Prostate gland (tissue), 2 donors: ENCODE results near the gene DCHS2. TPM values are rescaled to one million over a fixed set of nuclear protein-coding genes. Genes with fewer than 3 reads are reported as not detected.

Experiments
- DNase-seq: peaks from one replicate; pipeline ENCODE4 v3.0.0-alpha.2; 2019; ENCODE audit warnings: low spot score
- H3K27ac ChIP-seq, 2 donors: fragments of 200-600 bp; sonication (generic); 2 replicates each; pipeline ENCODE4 v1.5.1; 2017 to 2019
- H3K27me3 ChIP-seq: fragments of 200-600 bp; sonication (generic); replicated peaks from 2 replicates; pipeline ENCODE4 v1.5.1; 2019; ENCODE audit not compliant: insufficient read depth
- H3K36me3 ChIP-seq, 2 donors: fragments of 200-600 bp; sonication (generic); 1 replicate in 1 of 2; 2 replicates in 1 of 2; pipeline versions ENCODE4 v1.5.1 to v1.8.1; 2017 to 2019
- H3K4me1 ChIP-seq: fragments of 200-600 bp; sonication (generic); replicated peaks from 2 replicates; pipeline ENCODE4 v1.5.1; 2019
- H3K4me3 ChIP-seq, 2 donors: fragments of 200-600 bp; sonication (generic); 2 replicates each; pipeline ENCODE4 v1.5.1; 2017 to 2019
- H3K9me3 ChIP-seq: fragments of 200-600 bp; sonication (generic); 2 replicates; pipeline ENCODE4 v1.5.1; 2017
- POLR2A ChIP-seq: fragments of 450-650 bp; IDR thresholded peaks from one replicate; pipeline ENCODE4 v1.6.1; 2016; ENCODE audit warnings: antibody characterized with exemption, mild to moderate bottlenecking
- POLR2AphosphoS5 ChIP-seq: sonication (generic); formaldehyde crosslinking; IDR thresholded peaks from one replicate; pipeline ENCODE4 v1.6.1; 2017; ENCODE audit warnings: antibody characterized with exemption
- WGBS: methylation state at CpG from one replicate; pipeline ENCODE4 v1.1.5; 2018; 5-methylcytosine and 5-hydroxymethylcytosine counted together
- intact Hi-C: fragments of 100-400 bp; cut with DNase I; formaldehyde crosslinking; loops from one replicate; pipeline ENCODE4 v1.14.2; 2022
- total RNA-seq, 2 donors: library from RNA; depleted of rRNA; stranded (reverse); fragments of >200 nt; gene quantifications; one replicate each; pipeline ENCODE4 v1.1.0, GENCODE V29; 2016
- TF ChIP-seq, protein P1 (sequence below), 4 experiments: fragments of 200-600 bp in 2 of 4; fragments of 450-650 bp in 2 of 4; sonication (generic) in 2 of 4; IDR thresholded peaks; 1 replicate in 3 of 4; 2 replicates in 1 of 4; pipeline ENCODE4 v1.5.1; 2016 to 2019; ENCODE audit warnings: antibody characterized with exemption in 4 of 4, mild to moderate bottlenecking in 2 of 4, moderate library complexity in 2 of 4

DCHS2 gene
- total RNA-seq, 2 donors from 2014 or later, result 1.8 to 2.2 TPM

DNA sequence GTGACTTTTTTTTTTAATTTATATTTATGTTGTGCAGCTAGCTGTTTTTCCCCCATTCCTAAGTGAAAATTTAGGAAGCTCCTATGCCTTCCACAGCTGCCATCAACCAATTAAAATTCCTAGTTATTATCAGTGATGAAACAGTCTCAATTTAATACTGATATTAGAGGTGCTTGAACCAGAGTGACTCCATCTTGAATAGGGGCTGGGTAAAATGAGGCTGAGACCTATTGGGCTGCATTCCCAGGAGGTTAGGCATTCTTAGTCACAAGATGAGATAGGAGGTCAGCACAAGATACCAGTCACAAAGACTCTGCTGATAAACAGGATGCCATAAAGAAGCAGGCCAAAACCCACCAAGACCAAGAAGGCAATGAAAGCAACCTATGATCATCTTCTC is 136.7 kb downstream of the DCHS2 start:
- Histone ChIP-seq H3K27ac (no peak overlapping the region), H3K9me3 (no peaks in the 10 kb centered on the region), H3K36me3 (no peaks in the 10 kb centered on the region), H3K4me3 (no peak overlapping the region), H3K27me3 (no peaks in the 10 kb centered on the region), H3K4me1 (no peaks in the 10 kb centered on the region)
- no peak for DNase-seq
- intact Hi-C loops, result no loop called here
- TF ChIP-seq, protein P1, sequence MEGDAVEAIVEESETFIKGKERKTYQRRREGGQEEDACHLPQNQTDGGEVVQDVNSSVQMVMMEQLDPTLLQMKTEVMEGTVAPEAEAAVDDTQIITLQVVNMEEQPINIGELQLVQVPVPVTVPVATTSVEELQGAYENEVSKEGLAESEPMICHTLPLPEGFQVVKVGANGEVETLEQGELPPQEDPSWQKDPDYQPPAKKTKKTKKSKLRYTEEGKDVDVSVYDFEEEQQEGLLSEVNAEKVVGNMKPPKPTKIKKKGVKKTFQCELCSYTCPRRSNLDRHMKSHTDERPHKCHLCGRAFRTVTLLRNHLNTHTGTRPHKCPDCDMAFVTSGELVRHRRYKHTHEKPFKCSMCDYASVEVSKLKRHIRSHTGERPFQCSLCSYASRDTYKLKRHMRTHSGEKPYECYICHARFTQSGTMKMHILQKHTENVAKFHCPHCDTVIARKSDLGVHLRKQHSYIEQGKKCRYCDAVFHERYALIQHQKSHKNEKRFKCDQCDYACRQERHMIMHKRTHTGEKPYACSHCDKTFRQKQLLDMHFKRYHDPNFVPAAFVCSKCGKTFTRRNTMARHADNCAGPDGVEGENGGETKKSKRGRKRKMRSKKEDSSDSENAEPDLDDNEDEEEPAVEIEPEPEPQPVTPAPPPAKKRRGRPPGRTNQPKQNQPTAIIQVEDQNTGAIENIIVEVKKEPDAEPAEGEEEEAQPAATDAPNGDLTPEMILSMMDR (IDR thresholded peaks at IDR 0.05), result no peak
- TF ChIP-seq POLR2A, result no peak
- no peak for TF ChIP-seq POLR2AphosphoS5

DNA sequence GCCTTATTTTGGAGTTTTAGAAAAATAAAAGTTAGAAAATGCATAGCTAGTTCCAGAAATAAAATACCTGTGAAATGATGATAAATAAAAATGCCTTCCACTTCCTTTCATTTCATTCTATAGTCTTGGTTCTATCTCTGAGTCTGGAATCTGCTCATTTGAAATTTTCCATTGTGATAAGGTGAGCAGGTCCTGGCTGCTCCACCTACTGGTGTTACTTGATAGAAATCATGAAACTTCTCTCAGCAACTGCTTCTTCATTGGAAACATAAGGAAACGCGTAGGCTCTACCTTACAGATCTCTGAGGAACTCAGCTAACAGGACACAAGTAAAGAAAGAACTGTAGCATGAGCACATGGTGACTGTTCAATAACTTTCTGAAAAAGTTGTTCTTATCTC is 141.8 kb downstream of the DCHS2 start:
- no peak overlapping the region for H3K4me3 ChIP-seq
- H3K36me3 ChIP-seq, result no peaks in the 10 kb centered on the region
- 81% methylated on average over 2 of the region's 2 CpGs for WGBS
- DNase-seq, result no peak
- H3K4me1 ChIP-seq, result no peaks in the 10 kb centered on the region
- no peaks in the 10 kb centered on the region for H3K9me3 ChIP-seq
- TF ChIP-seq, protein P1 (IDR thresholded peaks at IDR 0.05), result no peak
- no peak for TF ChIP-seq POLR2A
- TF ChIP-seq POLR2AphosphoS5, result no peak
- no peak overlapping the region for H3K27ac ChIP-seq
- no peaks in the 10 kb centered on the region for H3K27me3 ChIP-seq
- intact Hi-C loops, result no loop called here

DNA sequence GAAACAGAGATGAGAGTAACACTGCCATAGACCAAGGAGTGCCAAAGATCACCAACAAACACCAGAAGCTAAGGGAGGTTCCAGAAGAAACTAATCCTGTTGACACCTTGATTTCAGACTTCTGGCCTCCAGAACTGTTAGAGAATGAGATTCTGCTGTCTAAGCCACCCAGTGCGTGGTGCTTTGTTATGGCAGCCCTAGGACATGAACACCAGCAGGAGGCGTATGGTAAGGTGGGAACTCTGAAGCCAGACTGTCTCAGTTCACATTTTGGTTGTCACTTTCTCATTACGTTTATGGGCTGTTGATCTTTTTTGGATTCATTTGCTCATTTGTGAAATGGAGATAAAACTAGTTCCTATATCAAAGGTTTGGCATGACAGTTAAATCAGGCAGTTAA is 142.9 kb downstream of the DCHS2 start:
- H3K27me3 ChIP-seq, result no peaks in the 10 kb centered on the region
- no peak overlapping the region for H3K27ac ChIP-seq
- no peak overlapping the region for H3K4me3 ChIP-seq
- WGBS, result 78% methylated on average over 3 of the region's 3 CpGs
- intact Hi-C loops, result no loop called here
- DNase-seq, result no peak
- TF ChIP-seq POLR2A (no peak), POLR2AphosphoS5 (no peak)
- TF ChIP-seq, protein P1 (IDR thresholded peaks at IDR 0.05), result no peak
- no peaks in the 10 kb centered on the region for H3K36me3 ChIP-seq
- no peaks in the 10 kb centered on the region for H3K4me1 ChIP-seq
- H3K9me3 ChIP-seq, result no peaks in the 10 kb centered on the region

DNA sequence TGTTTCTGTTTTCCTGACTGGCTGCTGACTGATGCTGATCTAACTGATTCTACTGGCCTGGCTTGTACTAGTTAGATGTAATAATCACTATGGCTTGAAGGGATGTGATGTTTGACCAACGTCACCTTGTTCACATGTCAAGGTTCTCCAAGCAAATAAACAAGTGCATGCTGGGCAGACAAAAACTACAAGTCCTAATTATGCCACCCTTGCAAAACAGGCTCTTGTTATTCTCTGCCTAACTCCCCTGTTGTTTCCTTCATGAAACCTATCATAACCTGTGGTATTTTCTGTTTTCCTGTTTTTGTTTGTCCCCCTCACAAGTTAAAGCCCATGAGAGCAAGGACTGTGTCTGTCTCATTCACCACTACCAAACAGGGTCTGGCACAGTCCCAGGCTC is 146.2 kb downstream of the DCHS2 start:
- 88% methylated on average over 1 of the region's 1 CpG for WGBS
- TF ChIP-seq POLR2AphosphoS5 (no peak), POLR2A (no peak)
- TF ChIP-seq, protein P1 (IDR thresholded peaks at IDR 0.05), result no peak
- Histone ChIP-seq H3K4me3 (no peak overlapping the region), H3K27ac (no peak overlapping the region), H3K27me3 (no peaks in the 10 kb centered on the region), H3K36me3 (no peaks in the 10 kb centered on the region), H3K4me1 (no peaks in the 10 kb centered on the region), H3K9me3 (no peaks in the 10 kb centered on the region)
- no peak for DNase-seq
- intact Hi-C loops, result no loop called here

DNA sequence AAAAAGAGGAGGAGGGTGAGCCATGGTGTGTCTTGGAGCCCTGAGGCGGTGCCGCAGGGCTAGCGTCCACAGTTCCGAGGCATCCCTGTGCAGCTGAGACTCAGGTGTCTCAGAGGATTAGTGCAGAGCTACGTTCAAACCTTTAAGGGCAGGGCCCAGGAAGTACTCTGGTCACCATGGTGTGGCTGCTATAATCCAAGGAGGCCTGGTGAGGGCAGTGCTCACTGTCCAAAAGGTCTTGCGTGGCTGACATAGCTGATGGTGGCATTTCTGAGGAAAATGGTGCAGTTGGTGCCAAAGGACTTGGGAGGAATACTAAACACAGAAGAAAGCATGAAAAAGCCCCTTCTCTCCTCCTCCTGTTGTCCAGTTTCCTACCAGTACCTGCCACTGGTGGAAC is 146.9 kb downstream of the DCHS2 start:
- no peak overlapping the region for H3K27ac ChIP-seq
- no peaks in the 10 kb centered on the region for H3K36me3 ChIP-seq
- WGBS, result 89% methylated on average over 6 of the region's 6 CpGs
- intact Hi-C loops, result no loop called here
- no peaks in the 10 kb centered on the region for H3K9me3 ChIP-seq
- no peak for TF ChIP-seq POLR2A
- TF ChIP-seq, protein P1 (IDR thresholded peaks at IDR 0.05), result no peak
- no peak for TF ChIP-seq POLR2AphosphoS5
- H3K4me3 ChIP-seq, result no peak overlapping the region
- H3K27me3 ChIP-seq, result no peaks in the 10 kb centered on the region
- H3K4me1 ChIP-seq, result no peaks in the 10 kb centered on the region
- no peak for DNase-seq
